HFFc6 (cell line): ENCODE data around the gene DEUP1. TPM values are rescaled to one million over a fixed set of nuclear protein-coding genes. Genes with fewer than 3 reads are reported as not detected.

Experiments
- DNase-seq: peaks from one replicate; pipeline ENCODE4 v3.0.0-alpha.2; 2018
- H3K27ac Mint-ChIP-seq: 2 replicates; pipeline ENCODE4 v1.8.0; 2020; ENCODE audit warnings: mild to moderate bottlenecking, mixed read lengths
- H3K27me3 Mint-ChIP-seq: 2 replicates; pipeline ENCODE4 v1.8.0; 2021; ENCODE audit warnings: mild to moderate bottlenecking, moderate library complexity, mixed read lengths; ENCODE audit not compliant: insufficient read depth
- H3K36me3 Mint-ChIP-seq: 2 replicates; pipeline ENCODE4 v1.8.0; 2021; ENCODE audit warnings: low read depth, mixed read lengths
- H3K4me1 Mint-ChIP-seq: 2 replicates; pipeline ENCODE4 v1.8.0; 2020; ENCODE audit warnings: low read depth, mixed read lengths
- H3K4me3 Mint-ChIP-seq: 2 replicates; pipeline ENCODE4 v1.8.0; 2020; ENCODE audit warnings: mild to moderate bottlenecking, moderate library complexity, mixed read lengths
- H3K9me3 Mint-ChIP-seq: 2 replicates; pipeline ENCODE4 v1.8.0; 2020; ENCODE audit warnings: mild to moderate bottlenecking, mixed read lengths
- total RNA-seq, 6 experiments: library from RNA; stranded (reverse); fragmentation: NEBNext Ultra II Directional; extraction: Animal tissue kit (Norgen Biotek cat#: 25700); gene quantifications; 2 replicates in 1 of 6; 3 replicates in 5 of 6; pipeline ENCODE4 v1.2.3, GENCODE V29; 2021
- TF ChIP-seq, protein P1 (sequence below): fragments of 200-600 bp; sonication (generic); IDR thresholded peaks from 2 replicates; pipeline ENCODE4 v1.5.0; 2021; ENCODE audit warnings: antibody characterized with exemption, mild to moderate bottlenecking

DEUP1 gene
- total RNA-seq, 6 experiments from 2014 or later = not detected

DNA sequence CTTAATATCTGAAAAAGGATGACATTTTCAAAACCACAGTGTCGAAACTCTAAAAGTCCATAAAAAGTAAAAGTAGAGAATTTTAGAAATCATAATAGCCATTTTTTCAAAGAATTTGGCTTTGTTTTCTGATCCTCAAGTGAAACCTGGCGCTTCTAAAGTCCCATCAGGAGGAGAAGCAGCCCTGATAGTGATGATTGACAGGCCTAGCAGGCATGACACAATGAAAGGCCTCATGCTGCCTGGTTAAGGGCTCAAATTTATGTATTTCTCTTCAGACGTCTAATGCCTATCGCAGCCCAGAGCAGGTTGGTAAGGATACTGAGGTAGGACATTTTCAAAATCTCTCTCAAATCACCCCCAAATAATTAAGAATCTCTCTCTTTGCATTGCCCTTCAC lies 3.9 kb upstream of the DEUP1 start:
- Mint-ChIP-seq H3K36me3 (0 out of 2 replicates have a peak, but pooled peaks cover 3% of the 10 kb centered on the region), H3K4me3 (no peak overlapping the region), H3K27ac (no peak overlapping the region), H3K4me1 (no peaks in the 10 kb centered on the region), H3K9me3 (peaks cover 10% of the 10 kb centered on the region; the same call in 1 of the 2 replicates), H3K27me3 (peaks cover 6% of the 10 kb centered on the region; the same call in 1 of the 2 replicates)
- no peak for DNase-seq
- TF ChIP-seq, protein P1, sequence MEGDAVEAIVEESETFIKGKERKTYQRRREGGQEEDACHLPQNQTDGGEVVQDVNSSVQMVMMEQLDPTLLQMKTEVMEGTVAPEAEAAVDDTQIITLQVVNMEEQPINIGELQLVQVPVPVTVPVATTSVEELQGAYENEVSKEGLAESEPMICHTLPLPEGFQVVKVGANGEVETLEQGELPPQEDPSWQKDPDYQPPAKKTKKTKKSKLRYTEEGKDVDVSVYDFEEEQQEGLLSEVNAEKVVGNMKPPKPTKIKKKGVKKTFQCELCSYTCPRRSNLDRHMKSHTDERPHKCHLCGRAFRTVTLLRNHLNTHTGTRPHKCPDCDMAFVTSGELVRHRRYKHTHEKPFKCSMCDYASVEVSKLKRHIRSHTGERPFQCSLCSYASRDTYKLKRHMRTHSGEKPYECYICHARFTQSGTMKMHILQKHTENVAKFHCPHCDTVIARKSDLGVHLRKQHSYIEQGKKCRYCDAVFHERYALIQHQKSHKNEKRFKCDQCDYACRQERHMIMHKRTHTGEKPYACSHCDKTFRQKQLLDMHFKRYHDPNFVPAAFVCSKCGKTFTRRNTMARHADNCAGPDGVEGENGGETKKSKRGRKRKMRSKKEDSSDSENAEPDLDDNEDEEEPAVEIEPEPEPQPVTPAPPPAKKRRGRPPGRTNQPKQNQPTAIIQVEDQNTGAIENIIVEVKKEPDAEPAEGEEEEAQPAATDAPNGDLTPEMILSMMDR = no peak

DNA sequence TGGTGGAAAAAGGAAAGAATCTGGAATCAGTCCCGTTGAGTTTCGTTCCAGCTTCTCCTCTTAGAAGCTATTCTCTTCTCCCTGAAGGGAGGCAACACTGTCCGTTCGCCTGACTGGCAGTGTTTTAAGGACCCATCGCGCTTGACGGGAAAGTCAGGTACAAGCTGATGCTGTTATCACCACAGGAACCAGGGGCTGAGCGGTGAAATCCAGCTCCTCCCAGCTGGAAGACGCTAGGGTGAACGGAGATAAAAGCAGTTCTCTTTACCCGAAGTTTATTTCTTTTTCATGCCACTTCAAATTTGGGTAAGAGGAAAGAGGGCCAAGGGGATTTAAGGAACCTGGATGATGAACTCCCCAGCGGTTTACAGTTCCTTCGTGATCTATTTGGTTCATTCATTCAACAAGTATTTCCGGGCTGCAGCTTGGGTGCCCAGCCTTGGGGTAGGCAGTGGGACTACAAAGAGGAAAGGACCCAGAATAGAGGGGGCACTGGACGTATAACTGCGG lies 551 bp upstream of the DEUP1 start:
- Mint-ChIP-seq H3K36me3 (0 out of 2 replicates have a peak, but pooled peaks cover 3% of the 10 kb centered on the region), H3K4me3 (no peak overlapping the region), H3K27ac (no peak overlapping the region), H3K4me1 (no peaks in the 10 kb centered on the region), H3K9me3 (peaks cover 10% of the 10 kb centered on the region; the same call in 1 of the 2 replicates), H3K27me3 (peaks cover 6% of the 10 kb centered on the region; the same call in 1 of the 2 replicates)
- TF ChIP-seq, protein P1 = no peak
- DNase-seq = no peak

DNA sequence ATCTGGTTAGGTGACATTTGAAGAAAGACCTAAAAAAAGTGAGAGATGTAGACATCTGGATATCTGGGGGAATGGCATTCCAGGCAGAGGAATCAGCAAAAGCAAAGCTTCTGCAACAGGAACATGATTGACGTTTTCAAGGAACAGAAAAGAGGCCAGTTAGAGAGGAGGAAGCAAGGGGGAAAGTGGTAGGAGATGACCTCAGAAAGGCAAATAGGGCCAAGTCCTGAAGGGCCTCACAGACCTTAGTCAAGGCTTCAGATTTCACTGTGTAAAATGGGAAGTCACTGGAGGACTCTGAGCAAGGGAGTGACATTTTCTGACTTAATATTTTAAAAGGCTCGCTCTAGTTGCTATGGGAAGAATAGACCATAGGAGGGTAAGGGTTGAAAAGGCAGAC lies 9.7 kb downstream of the DEUP1 start:
- Mint-ChIP-seq H3K27ac (no peak overlapping the region), H3K4me3 (no peak overlapping the region), H3K27me3 (no peaks in the 10 kb centered on the region; the same call in 1 of the 2 replicates), H3K36me3 (no peaks in the 10 kb centered on the region), H3K4me1 (no peaks in the 10 kb centered on the region), H3K9me3 (no peaks in the 10 kb centered on the region; the same call in 1 of the 2 replicates)
- TF ChIP-seq, protein P1 = no peak
- DNase-seq = no peak

DNA sequence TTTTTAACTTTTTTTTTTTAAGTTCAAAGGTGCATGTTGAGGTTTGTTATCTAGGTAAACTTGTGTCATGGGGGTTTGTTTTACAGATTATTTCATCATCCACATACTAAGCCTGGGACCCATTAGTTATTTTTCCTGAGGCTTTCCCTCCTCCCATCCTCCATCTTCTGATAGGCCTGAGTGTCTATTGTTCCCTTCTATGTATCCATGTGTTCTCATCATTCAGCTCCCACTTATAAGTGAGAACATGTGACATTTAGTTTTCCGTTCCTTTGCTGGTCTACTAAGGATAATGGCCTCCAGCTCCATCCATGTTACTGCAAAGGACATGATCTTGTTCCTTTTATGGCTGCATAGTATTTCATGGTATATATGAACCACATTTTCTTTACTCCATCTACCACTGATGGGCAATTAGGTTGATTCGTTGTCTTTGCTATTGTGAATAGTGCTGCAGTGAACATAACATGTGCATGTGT lies 14.4 kb downstream of the DEUP1 start:
- Mint-ChIP-seq H3K36me3 (no peaks in the 10 kb centered on the region), H3K9me3 (peaks cover 3% of the 10 kb centered on the region; the same call in 1 of the 2 replicates), H3K4me3 (no peak overlapping the region), H3K27ac (no peak overlapping the region), H3K4me1 (no peaks in the 10 kb centered on the region), H3K27me3 (no peaks in the 10 kb centered on the region)
- no peak for DNase-seq
- TF ChIP-seq, protein P1 = no peak

DNA sequence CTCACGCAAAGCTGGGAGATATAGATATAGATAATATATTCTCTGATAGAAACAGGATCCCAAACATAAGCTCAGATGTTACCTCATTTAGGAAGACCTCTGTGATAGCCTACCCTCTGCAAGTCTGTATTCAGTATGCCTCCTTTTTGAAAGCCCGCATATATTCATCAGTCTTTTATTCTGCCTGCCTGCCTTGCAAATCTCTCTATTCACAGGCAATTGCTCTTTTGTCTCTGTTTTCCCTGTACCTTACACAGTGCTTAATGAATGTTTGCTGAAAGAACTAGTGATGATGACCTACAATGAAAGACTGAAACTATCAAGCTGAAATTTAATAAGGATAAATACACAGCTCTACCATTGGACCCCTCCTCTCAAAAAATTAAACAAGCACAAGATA lies 18.4 kb downstream of the DEUP1 start:
- no peaks in the 10 kb centered on the region; the same call in 1 of the 2 replicates for H3K27me3 Mint-ChIP-seq
- no peak for DNase-seq
- no peaks in the 10 kb centered on the region for H3K36me3 Mint-ChIP-seq
- H3K27ac Mint-ChIP-seq = no peak overlapping the region
- H3K4me3 Mint-ChIP-seq = no peak overlapping the region
- no peaks in the 10 kb centered on the region for H3K4me1 Mint-ChIP-seq
- TF ChIP-seq, protein P1 = no peak
- peaks cover 5% of the 10 kb centered on the region; the same call in 1 of the 2 replicates for H3K9me3 Mint-ChIP-seq
